Lower lobe of right lung (tissue), 2 donors: Measurements from ENCODE around the gene PAGE2B. TPM values are rescaled to one million over a fixed set of nuclear protein-coding genes. Genes with fewer than 3 reads are reported as not detected.
"Not testable (repeated sequence)": the region's sequence is repeated elsewhere in the genome, so short reads cannot be mapped to it uniquely, and the experiment has no call there.

Experiments
- ATAC-seq, 2 donors: fragments of 200-7000 bp; cut with Tn5 transposase; one replicate each; pipeline ENCODE4 v1.9.1; 2020 to 2022; ENCODE audit warnings: mild to moderate bottlenecking in 2 of 2, moderate library complexity in 2 of 2
- DNase-seq: peaks from one replicate; pipeline ENCODE4 v3.0.0-alpha.2; 2020
- H3K27ac ChIP-seq: fragments of 200-600 bp; one replicate; pipeline ENCODE4 v1.8.0; 2022
- H3K27me3 ChIP-seq: fragments of 200-600 bp; one replicate; pipeline ENCODE4 v1.8.0; 2022; ENCODE audit warnings: low read depth
- H3K36me3 ChIP-seq: fragments of 200-600 bp; one replicate; pipeline ENCODE4 v1.8.0; 2022; ENCODE audit warnings: mild to moderate bottlenecking
- H3K4me1 ChIP-seq: fragments of 200-600 bp; one replicate; pipeline ENCODE4 v1.8.0; 2022
- H3K4me3 ChIP-seq: fragments of 200-600 bp; one replicate; pipeline ENCODE4 v1.8.0; 2022; ENCODE audit warnings: mild to moderate bottlenecking
- H3K9me3 ChIP-seq: fragments of 200-600 bp; one replicate; pipeline ENCODE4 v1.8.0; 2022
- CTCF ChIP-seq: fragments of 200-600 bp; IDR thresholded peaks from one replicate; pipeline ENCODE4 v1.8.0; 2022; ENCODE audit warnings: antibody characterized with exemption, mild to moderate bottlenecking
- intact Hi-C: fragments of 100-400 bp; cut with DNase I; formaldehyde crosslinking; loops from one replicate; pipeline ENCODE4 v1.11.0; 2022
- total RNA-seq: library from RNA; stranded (reverse); fragmentation: NEBNext Ultra II Directional; extraction: Animal tissue kit (Norgen Biotek cat#: 25700); gene quantifications from one replicate; pipeline ENCODE4 v1.2.1, GENCODE V29; 2021
- donor health status: DM: no; HTN: yes; CAD: no; lungs with severe emphysema.

Gene PAGE2B
- total RNA-seq, 1 donor from 2014 or later: not detected

GRCh38 chrX:55056820-55057674, 17.8 kb upstream of the PAGE2B start:
- Histone ChIP-seq H3K27me3 (no peaks in the 10 kb centered on the region), H3K36me3 (no peaks in the 10 kb centered on the region), H3K4me1 (no peaks in the 10 kb centered on the region), H3K27ac (no peak overlapping the region), H3K4me3 (peak overlapping the region; percentile 4), H3K9me3 (no peaks in the 10 kb centered on the region)
- ATAC-seq: no peak
- no peak for TF ChIP-seq CTCF
- DNase-seq: no peak
- intact Hi-C loops: no loop called here

GRCh38 chrX:55057675-55058249, 17.1 kb upstream of the PAGE2B start:
- H3K9me3 ChIP-seq: no peaks in the 10 kb centered on the region
- H3K4me3 ChIP-seq: peak overlapping the region; percentile 4
- TF ChIP-seq CTCF: peak; percentile 68
- H3K27ac ChIP-seq: no peak overlapping the region
- DNase-seq: no peak
- peak; percentile 66 to 77 for ATAC-seq
- no peaks in the 10 kb centered on the region for H3K4me1 ChIP-seq
- no peaks in the 10 kb centered on the region for H3K27me3 ChIP-seq
- intact Hi-C loops: no loop called here
- no peaks in the 10 kb centered on the region for H3K36me3 ChIP-seq

GRCh38 chrX:55067180-55067579, 7.7 kb upstream of the PAGE2B start:
- H3K4me1 ChIP-seq, H3K27ac ChIP-seq, ATAC-seq, H3K36me3 ChIP-seq, H3K27me3 ChIP-seq, H3K4me3 ChIP-seq, intact Hi-C loops, H3K9me3 ChIP-seq, DNase-seq: not testable (repeated sequence)

- intact Hi-C loops: no loop called here
- no peaks in the 10 kb centered on the region for H3K9me3 ChIP-seq
Observed at GRCh38 chrX:55072286-55072685, 2.5 kb upstream of the PAGE2B start.

GRCh38 chrX:55088795-55089489, 14.1 kb downstream of the PAGE2B start, which contains the start of gene PAGE2:
PAGE2 (plus strand) TSS chrX:55089018; CDS start chrX:55090021, 1,003 bp downstream.
- Histone ChIP-seq H3K9me3 (no peaks in the 10 kb centered on the region), H3K4me1 (no peaks in the 10 kb centered on the region), H3K36me3 (no peaks in the 10 kb centered on the region), H3K4me3 (no peak within 1 kb of the TSS), H3K27ac (no peak within 1 kb of the TSS), H3K27me3 (no peaks in the 10 kb centered on the region)
- intact Hi-C loops: no loop called here
- no peak for ATAC-seq
- TF ChIP-seq CTCF: no peak
- DNase-seq: no peak

More at GRCh38 chrX:55072286-55072685, 2.5 kb upstream of the PAGE2B start:
- Histone ChIP-seq H3K27me3 (no peaks in the 10 kb centered on the region), H3K4me3 (no peak overlapping the region), H3K36me3 (no peaks in the 10 kb centered on the region), H3K4me1 (no peaks in the 10 kb centered on the region), H3K27ac (no peak overlapping the region)
- no peak for TF ChIP-seq CTCF
- ATAC-seq (no peak), DNase-seq (no peak)
